Right hindlimb (tissue), 1 donor: Measurements from ENCODE around the gene PAK4.

Experiments
- DNase-seq: peaks from one replicate; pipeline ENCODE4 v3.0.0-alpha.2; 2018

The PAK4 gene

GRCh38 chr19:39147480-39147879 lies 21.9 kb downstream of the PAK4 start:
- DNase-seq: no peak

- DNase-seq: no peak
Measured at GRCh38 chr19:39148939-39149529, 23.4 kb downstream of the PAK4 start.

- DNase-seq: no peak
Measured at GRCh38 chr19:39150235-39150634, 24.6 kb downstream of the PAK4 start.

GRCh38 chr19:39150807-39151600 lies 25.4 kb downstream of the PAK4 start:
- DNase-seq: no peak

- DNase-seq: no peak
Measured at GRCh38 chr19:39152066-39152465, 26.5 kb downstream of the PAK4 start.

- DNase-seq: no peak
Measured at GRCh38 chr19:39154100-39154628, 28.6 kb downstream of the PAK4 start.

- DNase-seq: no peak
Measured at GRCh38 chr19:39154629-39155100, 29.1 kb downstream of the PAK4 start.

- no peak for DNase-seq
Measured at GRCh38 chr19:39155114-39155700, 29.6 kb downstream of the PAK4 start.

- DNase-seq: no peak
Measured at GRCh38 chr19:39155741-39156140, 30.2 kb downstream of the PAK4 start.

- peak; percentile 68 for DNase-seq
Measured at GRCh38 chr19:39156326-39157230, 31.0 kb downstream of the PAK4 start.

GRCh38 chr19:39157275-39157996 lies 31.9 kb downstream of the PAK4 start:
- no peak for DNase-seq

GRCh38 chr19:39157997-39158389 lies 32.4 kb downstream of the PAK4 start:
- no peak for DNase-seq

- no peak for DNase-seq
Measured at GRCh38 chr19:39158646-39159260, 33.2 kb downstream of the PAK4 start.

- DNase-seq: peak; percentile 88
Measured at GRCh38 chr19:39160523-39160861, 34.9 kb downstream of the PAK4 start.

- DNase-seq: no peak
Measured at GRCh38 chr19:39160889-39161672, 35.5 kb downstream of the PAK4 start.

GRCh38 chr19:39162441-39163043 lies 37.0 kb downstream of the PAK4 start:
- no peak for DNase-seq

- DNase-seq: no peak
Measured at GRCh38 chr19:39163621-39164020, 38.0 kb downstream of the PAK4 start.

GRCh38 chr19:39164289-39164688 lies 38.7 kb downstream of the PAK4 start:
- no peak for DNase-seq

- DNase-seq: no peak
Measured at GRCh38 chr19:39165857-39166256, 40.3 kb downstream of the PAK4 start.
